WERI-Rb-1 (cell line): Measurements from ENCODE around the gene CHAF1B.

Experiments
- DNase-seq: peaks from one replicate; pipeline ENCODE4 v3.0.0-alpha.2; 2020
- H3K27ac ChIP-seq: fragments of 250-450 bp; sonication (Bioruptor Pico); 2 replicates; pipeline ENCODE4 v1.5.1; 2020; ENCODE audit warnings: mild to moderate bottlenecking, moderate library complexity
- H3K27me3 ChIP-seq: fragments of 250-450 bp; sonication (Bioruptor Pico); 2 replicates; pipeline ENCODE4 v1.5.1; 2021; ENCODE audit warnings: mild to moderate bottlenecking, low read depth, moderate library complexity; ENCODE audit not compliant: insufficient read depth, severe bottlenecking
- H3K36me3 ChIP-seq: fragments of 250-450 bp; sonication (Bioruptor Pico); 2 replicates; pipeline ENCODE4 v1.5.1; 2020; ENCODE audit warnings: mild to moderate bottlenecking, moderate library complexity
- H3K4me3 ChIP-seq: 2 replicates; pipeline ENCODE4 v1.5.1; 2011; ENCODE audit warnings: low read depth, mild to moderate bottlenecking, control low read depth, low read length
- H3K9me3 ChIP-seq: fragments of 250-450 bp; sonication (Bioruptor Pico); 2 replicates; pipeline ENCODE4 v1.5.1; 2021; ENCODE audit warnings: mild to moderate bottlenecking, moderate library complexity; ENCODE audit not compliant: severe bottlenecking
- TF ChIP-seq, protein P1 (sequence below): IDR thresholded peaks from 2 replicates; pipeline ENCODE4 v1.5.1; 2011; ENCODE audit warnings: low read depth, mild to moderate bottlenecking, control low read depth, inconsistent platforms, low read length

The CHAF1B gene

DNA sequence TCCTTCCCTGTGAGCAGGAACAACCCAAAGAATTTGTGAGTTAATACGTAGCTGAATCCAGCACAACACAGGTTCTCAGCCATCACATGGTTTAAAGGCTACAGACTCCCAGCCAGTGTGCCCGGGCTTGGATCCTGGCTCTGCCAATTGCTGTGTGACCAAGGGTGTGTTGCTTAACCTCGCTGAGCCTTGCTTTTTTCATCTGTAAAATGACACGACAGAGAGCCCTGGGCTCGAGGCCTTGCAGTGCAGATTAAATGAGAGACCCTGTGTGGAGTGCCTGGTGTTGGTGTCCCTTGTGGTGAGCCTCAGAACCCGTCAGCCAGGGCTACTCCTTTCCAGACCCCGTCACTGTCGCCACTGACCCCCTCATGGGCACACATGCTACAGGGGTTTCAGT is 39.4 kb downstream of the CHAF1B start:
- Histone ChIP-seq H3K9me3 (no peaks in the 10 kb centered on the region), H3K27me3 (no peaks in the 10 kb centered on the region), H3K4me3 (no peak overlapping the region), H3K36me3 (peaks cover 23% of the 10 kb centered on the region), H3K27ac (no peak overlapping the region)
- TF ChIP-seq, protein P1, sequence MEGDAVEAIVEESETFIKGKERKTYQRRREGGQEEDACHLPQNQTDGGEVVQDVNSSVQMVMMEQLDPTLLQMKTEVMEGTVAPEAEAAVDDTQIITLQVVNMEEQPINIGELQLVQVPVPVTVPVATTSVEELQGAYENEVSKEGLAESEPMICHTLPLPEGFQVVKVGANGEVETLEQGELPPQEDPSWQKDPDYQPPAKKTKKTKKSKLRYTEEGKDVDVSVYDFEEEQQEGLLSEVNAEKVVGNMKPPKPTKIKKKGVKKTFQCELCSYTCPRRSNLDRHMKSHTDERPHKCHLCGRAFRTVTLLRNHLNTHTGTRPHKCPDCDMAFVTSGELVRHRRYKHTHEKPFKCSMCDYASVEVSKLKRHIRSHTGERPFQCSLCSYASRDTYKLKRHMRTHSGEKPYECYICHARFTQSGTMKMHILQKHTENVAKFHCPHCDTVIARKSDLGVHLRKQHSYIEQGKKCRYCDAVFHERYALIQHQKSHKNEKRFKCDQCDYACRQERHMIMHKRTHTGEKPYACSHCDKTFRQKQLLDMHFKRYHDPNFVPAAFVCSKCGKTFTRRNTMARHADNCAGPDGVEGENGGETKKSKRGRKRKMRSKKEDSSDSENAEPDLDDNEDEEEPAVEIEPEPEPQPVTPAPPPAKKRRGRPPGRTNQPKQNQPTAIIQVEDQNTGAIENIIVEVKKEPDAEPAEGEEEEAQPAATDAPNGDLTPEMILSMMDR = no peak
- DNase-seq = no peak

DNA sequence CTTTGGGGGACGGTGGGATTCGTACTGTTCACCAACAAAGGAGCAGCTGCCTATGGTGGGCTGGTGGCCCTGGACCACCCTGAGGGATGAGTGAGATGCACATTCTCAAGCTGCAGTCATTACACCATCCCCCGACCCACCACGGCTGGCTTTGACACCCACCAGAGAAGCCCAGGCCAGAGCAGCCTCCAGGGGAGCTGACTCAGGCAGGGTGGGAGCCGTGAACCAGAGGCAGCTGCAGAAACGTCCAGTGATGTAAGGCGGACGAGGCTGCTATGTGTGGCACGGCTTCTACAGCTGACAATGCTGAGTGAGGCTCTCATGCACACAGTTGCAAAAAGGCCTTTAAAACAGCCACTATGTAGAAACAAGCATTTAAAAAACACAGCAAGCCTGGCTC is 40.1 kb downstream of the CHAF1B start:
- DNase-seq = no peak
- no peaks in the 10 kb centered on the region for H3K27me3 ChIP-seq
- no peak overlapping the region for H3K4me3 ChIP-seq
- peaks cover 21% of the 10 kb centered on the region for H3K36me3 ChIP-seq
- H3K27ac ChIP-seq = no peak overlapping the region
- TF ChIP-seq, protein P1 = no peak
- H3K9me3 ChIP-seq = no peaks in the 10 kb centered on the region

DNA sequence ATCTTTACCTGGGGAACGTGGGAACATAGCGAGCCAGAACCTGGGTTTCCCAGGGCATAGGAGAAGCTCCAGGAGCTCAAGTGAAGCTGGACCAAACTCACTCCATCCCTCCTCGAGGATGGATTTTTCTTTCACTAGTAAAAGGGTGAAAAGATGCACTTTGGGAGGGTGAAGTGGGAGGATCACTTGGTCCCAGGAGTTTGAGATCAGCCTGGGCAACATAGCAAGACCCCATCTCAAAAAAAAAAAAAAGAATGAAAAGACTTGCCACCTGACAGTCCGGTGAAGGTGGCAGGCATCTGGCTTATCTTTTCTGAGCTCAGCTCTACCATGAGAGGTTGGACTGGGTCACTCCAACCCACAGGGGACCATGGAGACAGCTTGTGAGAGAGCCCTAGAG is 42.3 kb downstream of the CHAF1B start:
- TF ChIP-seq, protein P1 = no peak
- no peak overlapping the region for H3K27ac ChIP-seq
- no peak for DNase-seq

DNA sequence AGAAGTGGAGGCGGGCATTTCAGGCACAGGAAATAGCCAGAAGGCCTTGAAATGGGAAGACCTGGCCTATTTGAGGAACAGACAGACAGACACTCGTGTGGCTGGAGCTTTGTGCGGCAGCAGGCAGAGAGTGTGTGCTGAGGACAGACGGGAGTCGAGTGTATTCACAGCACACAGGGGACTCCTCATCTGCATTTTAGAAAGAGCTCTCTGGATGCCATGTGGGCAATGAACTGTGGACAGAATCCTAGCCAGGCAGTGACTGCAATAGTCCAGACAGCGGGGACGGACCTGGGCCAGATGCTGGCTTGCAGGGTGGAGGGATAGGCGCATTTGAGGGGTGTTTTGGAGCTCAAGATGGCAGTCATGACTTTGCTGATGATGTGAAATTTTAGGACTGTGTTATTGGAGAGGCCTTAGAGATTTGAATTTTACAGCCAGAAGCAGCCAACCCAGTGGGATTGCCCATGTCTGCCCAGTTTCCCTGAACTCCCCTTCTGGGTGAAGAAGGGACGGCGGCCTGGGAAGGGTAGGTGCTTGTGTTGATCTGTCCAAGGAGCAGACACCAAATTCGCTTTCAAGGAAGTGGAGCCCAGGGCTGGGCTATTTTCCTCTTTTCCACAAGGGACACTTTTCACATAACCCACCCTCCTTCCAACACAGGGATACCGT is 43.7 kb downstream of the CHAF1B start:
- no peaks in the 10 kb centered on the region for H3K27me3 ChIP-seq
- DNase-seq = no peak
- H3K27ac ChIP-seq = no peak overlapping the region
- no peaks in the 10 kb centered on the region; the same call in 1 of the 2 replicates for H3K36me3 ChIP-seq
- TF ChIP-seq, protein P1 = no peak
- H3K4me3 ChIP-seq = no peak overlapping the region
- H3K9me3 ChIP-seq = no peaks in the 10 kb centered on the region

More for the DNA sequence above, 42.3 kb downstream of the CHAF1B start:
- peaks cover 6% of the 10 kb centered on the region for H3K36me3 ChIP-seq
- H3K27me3 ChIP-seq = no peaks in the 10 kb centered on the region
- H3K9me3 ChIP-seq = no peaks in the 10 kb centered on the region
- H3K4me3 ChIP-seq = no peak overlapping the region

- H3K4me3 ChIP-seq = no peak overlapping the region
- H3K27me3 ChIP-seq = no peaks in the 10 kb centered on the region
- no peaks in the 10 kb centered on the region for H3K36me3 ChIP-seq
- DNase-seq = peak; percentile 90
- peak overlapping the region; percentile 68 for H3K27ac ChIP-seq
- H3K9me3 ChIP-seq = no peaks in the 10 kb centered on the region
- TF ChIP-seq, protein P1 = peak; percentile 47
Observed at GRCh38 chr21:36429947-36430546, 44.9 kb downstream of the CHAF1B start.
